ES-I3 (cell line): ENCODE data around the gene RANBP3L.

Source experiments
- H3K36me3 ChIP-seq: 2 replicates; pipeline ENCODE4 v1.6.1; 2013; ENCODE audit warnings: mild to moderate bottlenecking, low read length, control low read depth, moderate library complexity; ENCODE audit not compliant: insufficient read depth
- H3K4me1 ChIP-seq: 2 replicates; pipeline ENCODE4 v1.6.1; 2013; ENCODE audit warnings: mild to moderate bottlenecking, control low read depth, low read length; ENCODE audit not compliant: insufficient read depth
- H3K9ac ChIP-seq: 2 replicates; pipeline ENCODE4 v1.6.1; 2013; ENCODE audit warnings: low read depth, mild to moderate bottlenecking, low read length, moderate library complexity
- H3K9me3 ChIP-seq: 2 replicates; pipeline ENCODE4 v1.6.1; 2013; ENCODE audit warnings: mild to moderate bottlenecking, low read length, moderate library complexity; ENCODE audit not compliant: control insufficient read depth, insufficient read depth

Gene RANBP3L

DNA sequence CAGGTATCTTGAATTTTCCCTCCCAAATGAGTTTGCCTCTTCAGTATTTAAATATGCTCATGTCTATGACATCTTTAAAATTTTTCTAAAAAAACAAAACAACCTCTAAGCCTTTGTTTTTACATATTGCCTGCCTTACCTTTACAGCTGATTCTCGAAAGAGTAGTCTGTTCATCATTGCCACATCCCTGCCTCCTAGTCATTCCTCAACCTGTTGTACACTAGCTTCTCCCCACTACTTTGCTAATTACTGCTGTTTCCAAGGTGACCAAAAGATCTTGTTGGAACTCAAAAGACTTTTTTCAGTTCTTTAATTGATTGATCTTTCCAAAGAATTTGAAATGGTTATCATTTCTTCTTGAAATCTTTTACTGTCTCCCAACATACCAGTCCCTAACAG lies 58.0 kb downstream of the RANBP3L start:
- Histone ChIP-seq H3K4me1 (peaks cover 3% of the 10 kb centered on the region; the same call in 1 of the 2 replicates), H3K9me3 (no peaks in the 10 kb centered on the region), H3K36me3 (no peaks in the 10 kb centered on the region), H3K9ac (no peak overlapping the region)

DNA sequence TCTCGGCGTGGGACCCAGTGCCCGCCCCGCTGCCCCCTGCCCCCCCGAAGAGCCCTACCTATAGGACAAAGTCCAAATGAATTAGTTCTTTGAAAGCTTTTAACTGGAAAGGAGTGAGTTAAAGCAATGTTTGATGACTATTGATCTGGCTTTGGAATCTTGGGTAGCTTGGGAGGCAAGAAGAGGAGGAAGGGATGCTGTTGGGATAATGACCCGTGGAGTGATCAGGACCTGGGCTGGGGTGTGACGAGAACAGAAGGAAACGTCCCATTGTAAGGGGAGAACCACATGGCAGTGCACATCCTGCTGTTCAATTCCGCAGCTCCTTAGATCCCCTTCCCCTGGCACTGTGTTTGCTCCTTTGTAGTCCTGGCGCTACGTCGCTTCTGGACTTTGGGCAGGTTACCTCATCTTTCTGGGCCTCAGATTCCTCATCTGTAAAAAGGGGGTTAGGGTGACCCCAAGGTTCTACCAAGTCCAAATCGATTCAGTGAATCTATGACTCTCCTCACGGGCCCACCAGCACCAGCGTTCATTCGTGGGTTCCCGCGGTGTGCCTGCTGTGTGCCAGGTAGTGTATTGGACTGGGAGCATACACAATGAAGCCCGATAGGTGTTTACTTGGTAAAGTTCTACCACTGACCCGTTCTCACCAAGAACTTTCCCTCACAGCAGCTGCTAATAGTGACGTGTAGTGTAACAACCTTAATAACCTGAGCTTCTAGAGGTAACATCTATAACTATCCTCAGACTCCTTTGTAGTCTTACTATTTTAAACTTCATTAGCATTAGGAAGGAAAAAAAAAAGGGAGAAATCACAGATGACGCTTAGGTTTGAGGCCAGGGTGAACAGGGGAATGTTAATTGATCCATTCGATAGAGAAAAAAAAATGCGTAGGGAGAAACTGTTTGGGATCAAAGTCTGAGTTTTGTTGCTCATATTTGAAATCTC lies 58.9 kb downstream of the RANBP3L start:
- Histone ChIP-seq H3K36me3 (no peaks in the 10 kb centered on the region), H3K4me1 (peaks cover 3% of the 10 kb centered on the region; the same call in 1 of the 2 replicates), H3K9me3 (no peaks in the 10 kb centered on the region), H3K9ac (peak overlapping the region; percentile 95; the same call in 1 of the 2 replicates)

DNA sequence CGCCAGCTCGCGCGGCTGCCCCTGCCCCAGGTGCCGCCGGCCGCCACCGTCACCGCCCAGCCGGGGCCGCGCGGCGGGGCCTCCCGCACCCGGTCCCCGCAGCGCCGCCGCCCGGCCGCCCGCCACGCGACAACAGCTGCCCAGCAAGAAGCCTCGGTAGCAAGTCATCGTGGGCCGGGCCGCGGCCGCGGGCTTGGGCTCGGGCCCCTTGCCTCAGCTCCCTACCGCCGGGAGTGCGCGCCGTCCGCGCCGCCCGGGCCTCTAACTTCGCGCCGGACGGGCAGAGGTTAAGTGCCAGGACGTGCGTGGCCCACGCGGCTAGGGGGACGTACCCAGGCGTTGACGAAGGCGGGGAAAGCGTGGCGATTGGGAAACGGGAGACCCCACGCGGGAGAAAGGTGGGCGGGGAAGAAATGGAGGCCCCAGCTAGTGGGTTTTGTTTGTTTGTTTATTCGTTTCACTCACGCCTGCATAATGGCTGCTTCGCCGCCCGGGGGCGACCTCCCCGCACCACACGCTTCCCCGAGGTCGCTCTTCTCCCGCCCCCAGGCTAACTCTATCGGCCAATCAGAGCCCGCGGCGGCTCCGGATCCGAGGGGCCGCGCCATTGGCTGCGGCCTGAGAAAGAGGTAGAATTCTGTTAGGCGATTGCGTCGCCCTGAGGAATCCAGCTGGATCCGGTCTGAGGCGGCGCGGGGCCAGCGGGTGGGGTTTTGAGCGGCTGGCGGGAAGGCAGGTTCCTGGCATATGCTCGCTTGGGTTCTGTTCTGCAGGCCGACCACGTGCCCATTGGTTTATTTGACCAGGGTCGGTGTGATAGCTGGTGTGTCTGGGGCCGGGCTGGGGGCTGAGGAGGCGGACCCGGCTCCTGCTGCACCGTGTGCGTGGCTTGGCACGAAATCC lies 59.8 kb downstream of the RANBP3L start, which contains the start of gene NADK2:
NADK2 (minus strand) TSS at position 295 of the 903 bp plus-strand sequence; CDS start at position 168, 127 bp downstream.
- Histone ChIP-seq H3K4me1 (peaks cover 3% of the 10 kb centered on the region; the same call in 1 of the 2 replicates), H3K9me3 (no peaks in the 10 kb centered on the region), H3K9ac (peak within 1 kb of the TSS; percentile 95), H3K36me3 (no peaks in the 10 kb centered on the region)

DNA sequence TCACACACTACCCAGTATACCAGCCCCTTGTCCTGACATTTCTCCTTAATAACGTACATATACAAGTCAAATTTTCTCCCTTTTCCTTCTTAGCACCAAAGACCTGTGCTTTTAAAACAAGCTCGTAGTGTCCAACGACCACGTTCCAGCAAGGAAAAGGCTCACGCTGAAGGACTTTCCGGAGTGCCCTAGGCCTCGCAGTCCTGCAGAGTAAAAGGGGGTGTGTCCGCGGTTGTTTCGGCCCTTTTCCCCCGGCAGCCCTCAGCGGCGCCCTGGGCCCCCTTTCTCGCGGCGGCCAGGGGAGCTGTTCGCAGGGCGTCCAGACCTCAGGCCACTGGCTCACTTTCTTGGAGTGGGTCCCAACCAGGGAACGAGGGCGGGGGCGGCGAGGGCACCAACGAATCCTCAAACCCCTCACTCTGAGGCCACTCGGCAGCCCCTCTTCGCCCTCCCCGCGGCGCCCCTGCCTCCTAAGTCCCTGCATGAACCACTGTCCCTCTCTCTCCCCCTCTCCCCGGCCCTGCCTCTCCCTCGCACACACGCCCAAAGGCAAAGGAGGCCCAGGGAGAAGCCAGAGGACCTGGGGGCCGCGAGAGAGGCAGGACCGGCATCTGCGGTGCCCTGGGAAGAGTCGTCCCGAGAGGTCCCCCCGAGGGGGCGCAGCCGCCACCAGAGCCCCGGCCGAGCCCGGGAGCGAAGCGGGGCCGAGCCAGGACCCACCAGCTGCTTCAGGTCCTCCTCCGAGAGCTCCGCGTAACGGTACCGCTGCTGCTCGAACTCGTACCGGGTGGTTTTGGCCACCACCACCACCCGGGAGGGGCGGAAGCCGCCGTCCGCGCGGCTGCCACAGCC lies 60.7 kb downstream of the RANBP3L start:
- peaks cover 3% of the 10 kb centered on the region; the same call in 1 of the 2 replicates for H3K4me1 ChIP-seq
- no peaks in the 10 kb centered on the region for H3K9me3 ChIP-seq
- peak overlapping the region; percentile 95 for H3K9ac ChIP-seq
- no peaks in the 10 kb centered on the region for H3K36me3 ChIP-seq

DNA sequence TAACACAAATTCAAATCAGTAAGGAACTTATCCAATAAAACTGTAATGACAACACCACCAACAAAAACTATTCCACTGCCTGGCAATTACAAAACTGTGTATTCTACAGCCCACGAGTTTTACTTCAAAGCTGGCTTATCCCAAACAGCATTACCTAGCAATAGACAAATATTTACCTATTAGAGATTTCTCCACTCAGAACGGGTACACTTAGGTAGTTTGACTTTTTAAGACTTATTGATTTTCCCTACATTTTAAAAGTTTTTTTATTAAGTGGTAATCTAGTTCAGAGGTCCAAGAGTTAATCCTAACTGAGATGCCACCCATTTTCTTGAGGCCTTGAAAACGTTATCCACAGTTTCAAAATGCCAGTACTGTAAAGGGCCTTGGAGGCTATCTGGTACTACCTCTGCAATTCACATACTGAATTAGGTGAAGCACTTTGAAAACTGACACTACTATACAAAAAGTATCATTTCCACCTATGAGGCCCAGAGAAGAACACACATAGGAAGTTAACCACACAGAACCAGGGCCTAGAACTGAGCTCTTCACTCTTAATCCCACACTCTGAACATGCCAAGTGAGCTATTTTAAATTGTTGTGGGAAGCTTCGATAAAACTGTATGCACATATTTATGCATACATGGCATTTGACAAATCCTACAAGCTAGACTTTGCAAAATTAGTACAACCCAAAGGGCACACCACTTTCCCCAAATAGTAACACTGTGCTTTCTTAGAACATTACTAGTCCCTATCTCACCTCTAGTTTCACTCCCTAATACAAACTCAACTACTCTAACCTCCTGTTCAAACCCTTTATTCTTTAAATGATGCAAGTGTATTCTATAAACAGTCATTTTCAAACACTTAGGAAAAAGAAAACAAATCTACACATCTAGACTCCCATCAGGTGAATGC lies 62.1 kb downstream of the RANBP3L start:
- Histone ChIP-seq H3K4me1 (peaks cover 3% of the 10 kb centered on the region; the same call in 1 of the 2 replicates), H3K9me3 (no peaks in the 10 kb centered on the region), H3K36me3 (no peaks in the 10 kb centered on the region), H3K9ac (no peak overlapping the region)

DNA sequence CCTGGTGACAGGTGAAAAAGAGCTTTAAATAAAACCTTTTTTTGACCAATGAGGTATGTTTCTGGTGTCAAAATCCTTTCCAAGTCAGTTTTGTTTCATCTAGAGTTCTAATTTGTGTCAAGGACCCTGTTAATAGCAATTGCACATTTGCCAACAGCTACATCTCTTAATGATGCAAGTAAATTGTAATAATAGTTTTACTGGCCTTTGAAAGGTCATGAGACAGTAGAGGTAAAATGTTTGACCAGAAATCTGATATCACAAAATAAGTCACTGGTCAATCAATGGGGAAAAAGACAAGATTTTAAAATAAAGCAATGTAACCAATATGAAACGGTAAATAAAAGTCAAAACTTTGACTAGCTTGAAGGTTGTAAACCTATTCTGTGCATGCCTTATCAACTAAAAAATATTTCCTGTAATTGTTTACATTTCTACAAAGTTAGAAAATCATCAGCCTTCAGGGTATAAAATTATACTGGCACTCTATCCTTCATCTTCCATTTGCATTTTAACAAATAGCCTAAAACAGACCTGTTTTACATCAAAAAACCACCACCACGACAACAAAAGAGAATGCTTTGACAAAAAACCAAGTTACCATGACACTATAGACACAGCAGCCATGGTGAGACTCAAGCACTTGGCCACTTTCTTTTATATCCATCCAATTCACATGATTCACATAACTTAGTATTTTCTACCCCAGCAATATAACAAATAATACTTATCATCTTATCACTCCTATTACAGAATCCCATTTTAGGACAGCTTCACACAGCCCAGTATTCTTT lies 63.0 kb downstream of the RANBP3L start:
- Histone ChIP-seq H3K4me1 (peaks cover 3% of the 10 kb centered on the region; the same call in 1 of the 2 replicates), H3K36me3 (no peaks in the 10 kb centered on the region), H3K9me3 (no peaks in the 10 kb centered on the region), H3K9ac (no peak overlapping the region)

DNA sequence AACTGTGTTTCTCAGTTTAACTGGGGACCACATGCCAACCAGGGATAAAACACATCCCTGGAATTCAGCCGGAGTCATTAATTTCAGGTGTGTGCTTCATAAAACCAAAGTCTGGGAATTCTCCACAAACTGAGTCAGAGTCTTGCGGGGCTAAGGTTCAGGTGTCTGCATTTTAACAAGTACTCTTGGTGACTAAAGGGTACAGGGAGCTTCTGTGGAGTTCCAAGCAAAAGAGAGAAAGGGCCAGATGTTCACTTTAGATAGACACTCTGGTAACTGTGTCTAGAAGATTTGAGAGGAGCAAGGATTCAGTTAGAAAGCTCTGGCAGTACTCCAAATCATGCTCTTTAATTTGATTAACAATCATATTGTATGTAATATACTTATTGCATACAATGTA lies 64.0 kb downstream of the RANBP3L start:
- Histone ChIP-seq H3K9ac (no peak overlapping the region), H3K36me3 (no peaks in the 10 kb centered on the region)

DNA sequence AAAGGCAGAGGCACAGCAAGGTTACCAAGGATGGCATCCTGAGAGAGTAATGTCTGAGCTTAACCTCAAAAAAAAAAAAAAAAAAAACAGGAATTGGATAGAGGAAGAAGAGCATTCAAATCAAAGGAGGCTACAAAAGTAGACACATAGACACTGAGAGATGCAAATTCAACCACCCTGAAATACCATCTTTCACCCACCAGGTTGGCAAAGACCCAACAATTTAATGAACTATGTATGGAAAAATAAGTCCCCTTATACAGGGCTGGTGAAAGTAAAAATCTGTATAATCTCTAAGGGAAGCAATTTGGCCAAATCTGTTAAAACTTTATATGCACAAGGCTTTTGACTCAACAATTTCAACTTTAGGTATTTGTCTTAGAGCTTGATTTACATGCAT lies 64.9 kb downstream of the RANBP3L start:
- no peak overlapping the region for H3K9ac ChIP-seq
- H3K4me1 ChIP-seq = peaks cover 3% of the 10 kb centered on the region; the same call in 1 of the 2 replicates
- no peaks in the 10 kb centered on the region for H3K36me3 ChIP-seq
- no peaks in the 10 kb centered on the region for H3K9me3 ChIP-seq

More for the DNA sequence above, 64.0 kb downstream of the RANBP3L start:
- H3K4me1 ChIP-seq = peaks cover 3% of the 10 kb centered on the region; the same call in 1 of the 2 replicates
- H3K9me3 ChIP-seq = no peaks in the 10 kb centered on the region

DNA sequence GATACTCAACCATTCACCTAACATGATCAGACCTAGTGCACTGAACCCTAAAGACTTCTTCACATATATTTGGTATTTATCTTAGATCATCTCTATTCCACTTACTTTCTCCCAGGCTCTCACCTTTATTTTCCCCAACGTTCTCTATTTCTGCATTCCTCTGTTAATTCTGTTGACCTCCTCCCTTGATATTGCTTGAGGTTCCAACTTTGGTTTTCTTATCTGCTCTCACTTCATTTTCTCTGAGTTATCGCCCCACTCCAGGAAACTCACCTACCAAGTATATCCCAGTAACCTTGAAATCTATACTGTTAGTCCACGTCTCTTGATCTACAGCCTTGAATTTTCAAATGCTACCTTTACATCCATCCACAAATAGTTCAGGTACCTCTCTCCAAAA lies 69.2 kb downstream of the RANBP3L start:
- Histone ChIP-seq H3K36me3 (no peaks in the 10 kb centered on the region), H3K9me3 (no peaks in the 10 kb centered on the region), H3K4me1 (no peaks in the 10 kb centered on the region), H3K9ac (no peak overlapping the region)

DNA sequence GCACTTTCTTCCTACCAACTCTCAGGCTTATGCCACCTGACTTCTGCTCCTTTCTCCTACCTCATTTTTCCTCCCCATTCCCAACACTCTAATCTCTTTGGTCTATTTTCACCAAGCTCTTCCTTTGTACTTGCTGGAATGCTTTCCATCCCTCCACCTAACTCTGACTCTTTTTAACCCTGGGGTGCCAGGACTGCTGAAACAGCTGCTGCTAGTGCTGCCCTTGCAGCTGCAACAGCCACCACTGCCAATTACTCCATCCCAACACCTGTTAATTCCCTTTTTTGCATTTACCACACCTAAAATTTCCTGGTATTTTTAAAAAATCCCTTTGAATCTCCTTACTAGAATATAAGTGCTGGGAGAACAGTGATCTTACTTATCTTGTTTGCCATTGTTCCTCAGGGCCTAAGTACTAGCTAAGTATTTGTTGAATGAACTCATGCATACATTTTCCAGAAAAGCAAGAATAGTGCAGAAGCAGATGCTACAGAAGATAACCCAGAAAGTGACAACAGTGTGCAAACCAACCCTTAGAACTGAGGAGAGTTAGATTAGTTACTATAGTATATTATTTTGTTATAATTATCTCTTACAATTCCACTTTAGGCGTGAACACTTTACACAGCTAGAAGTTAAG lies 71.4 kb downstream of the RANBP3L start:
- no peaks in the 10 kb centered on the region for H3K4me1 ChIP-seq
- no peak overlapping the region for H3K9ac ChIP-seq
- H3K36me3 ChIP-seq = no peaks in the 10 kb centered on the region
- H3K9me3 ChIP-seq = no peaks in the 10 kb centered on the region

DNA sequence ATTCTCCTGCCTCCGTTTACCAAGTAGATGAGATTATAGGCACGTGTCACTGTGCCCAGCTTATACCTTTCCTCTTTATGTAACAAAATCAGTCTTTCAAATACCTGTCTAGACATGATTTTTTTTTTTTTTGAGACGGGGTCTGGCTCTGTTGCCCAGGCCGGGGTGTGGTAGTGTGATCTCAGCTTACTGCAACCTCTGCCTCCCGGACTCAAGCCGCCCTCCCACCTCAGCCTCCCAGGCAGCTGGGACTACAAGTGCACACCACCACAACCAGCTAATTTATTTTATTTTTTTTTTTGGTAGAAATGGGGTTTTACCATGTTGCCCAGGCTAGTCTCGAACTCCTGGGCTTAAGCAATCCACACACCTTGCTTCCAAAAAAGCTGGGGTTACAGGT lies 73.2 kb downstream of the RANBP3L start:
- Histone ChIP-seq H3K36me3 (no peaks in the 10 kb centered on the region), H3K4me1 (no peaks in the 10 kb centered on the region), H3K9ac (no peak overlapping the region), H3K9me3 (no peaks in the 10 kb centered on the region)

DNA sequence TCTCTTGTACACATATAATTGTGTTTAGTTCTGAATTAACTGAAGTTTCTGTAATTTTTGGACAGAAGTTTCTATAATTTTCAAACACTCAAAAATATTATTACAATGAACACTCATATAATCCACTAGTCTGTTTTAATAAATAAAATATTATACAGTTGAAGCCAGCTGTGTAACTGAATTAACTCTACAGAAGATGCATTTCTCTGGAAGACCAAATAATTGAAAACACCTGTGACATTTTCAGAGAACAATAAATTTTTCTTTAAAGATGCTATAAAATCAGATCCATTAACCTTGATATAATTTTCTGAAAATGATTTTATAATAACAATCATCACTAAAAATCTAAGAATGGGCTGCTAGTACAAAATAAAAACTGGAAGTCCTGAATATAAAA lies 74.7 kb downstream of the RANBP3L start:
- H3K9me3 ChIP-seq = no peaks in the 10 kb centered on the region
- no peaks in the 10 kb centered on the region for H3K36me3 ChIP-seq
- no peak overlapping the region for H3K9ac ChIP-seq
- H3K4me1 ChIP-seq = no peaks in the 10 kb centered on the region
